PC-3 (cell line): ENCODE data around the gene RIPPLY3.

ENCODE experiments used
- CTCF ChIP-seq: fragments of 300-600 bp; sonication (generic); conservative IDR thresholded peaks from 2 replicates; pipeline ENCODE4 v1.5.1; 2017; ENCODE audit warnings: antibody characterized with exemption, low read depth, mild to moderate bottlenecking, low read length
- EZH2 ChIP-seq: fragments of 300-600 bp; sonication (generic); IDR thresholded peaks from one replicate; pipeline ENCODE4 v1.6.1; 2017; ENCODE audit warnings: antibody characterized with exemption, mild to moderate bottlenecking, low read length; ENCODE audit not compliant: unreplicated experiment

- TF ChIP-seq CTCF: no peak
- no peak for TF ChIP-seq EZH2
Observed at GRCh38 chr21:37045556-37045955, 39.1 kb downstream of the RIPPLY3 start.
